ENCODE results near the gene SUPT3H.

DNA sequence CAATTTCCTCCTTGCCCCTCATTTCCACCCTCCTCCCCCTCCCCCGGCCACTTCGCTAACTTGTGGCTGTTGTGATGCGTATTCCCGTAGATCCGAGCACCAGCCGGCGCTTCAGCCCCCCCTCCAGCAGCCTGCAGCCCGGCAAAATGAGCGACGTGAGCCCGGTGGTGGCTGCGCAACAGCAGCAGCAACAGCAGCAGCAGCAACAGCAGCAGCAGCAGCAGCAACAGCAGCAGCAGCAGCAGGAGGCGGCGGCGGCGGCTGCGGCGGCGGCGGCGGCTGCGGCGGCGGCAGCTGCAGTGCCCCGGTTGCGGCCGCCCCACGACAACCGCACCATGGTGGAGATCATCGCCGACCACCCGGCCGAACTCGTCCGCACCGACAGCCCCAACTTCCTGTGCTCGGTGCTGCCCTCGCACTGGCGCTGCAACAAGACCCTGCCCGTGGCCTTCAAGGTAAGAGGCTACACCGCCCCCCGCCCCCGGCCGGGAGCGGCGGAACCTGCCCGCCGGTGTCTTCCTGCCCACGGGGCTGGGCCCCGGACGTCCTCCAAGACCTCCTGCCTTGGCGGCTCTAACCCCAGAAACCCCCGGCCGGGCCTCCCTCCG, 44.9 kb upstream of the SUPT3H start:
- TF ChIP-seq CTCF (IDR thresholded peaks at IDR 0.05) (no peak), POLR2A (IDR thresholded peaks at IDR 0.05) (no peak), POLR2AphosphoS5 (IDR thresholded peaks at IDR 0.05) (peak in 1 of 3 donors; percentile 16), EP300 (IDR thresholded peaks at IDR 0.05; ENCODE audit: low read depth) (no peak)

Measured in transverse colon (tissue), 4 donors.